ENCODE results near the gene RHOH.

RHOH gene

DNA sequence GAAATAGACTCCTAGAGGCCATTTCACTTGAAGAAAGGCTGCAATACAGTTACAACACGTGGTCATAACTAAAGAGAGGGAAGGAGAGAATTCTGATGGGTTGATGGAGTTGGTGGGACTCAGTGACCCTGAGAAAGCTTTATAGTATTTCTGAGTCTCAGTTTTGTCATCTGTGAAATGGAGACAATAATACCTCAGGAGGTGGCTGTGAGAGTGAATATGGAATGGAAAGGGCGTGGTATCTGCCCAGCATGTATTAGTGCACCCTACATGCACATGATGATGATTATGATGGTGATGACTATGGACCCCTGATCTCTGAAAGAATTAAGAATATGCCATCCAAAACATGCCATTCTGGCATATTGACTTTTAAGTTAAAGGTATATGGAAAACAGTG lies 66.0 kb downstream of the RHOH start:
- in situ Hi-C loops (cut with MboI; ENCODE audit: low sequenced_read_pairs, unreplicated experiment), result no loop called here
- DNase-seq (ENCODE audit: low spot score), result no peak
- TF ChIP-seq, protein P1, sequence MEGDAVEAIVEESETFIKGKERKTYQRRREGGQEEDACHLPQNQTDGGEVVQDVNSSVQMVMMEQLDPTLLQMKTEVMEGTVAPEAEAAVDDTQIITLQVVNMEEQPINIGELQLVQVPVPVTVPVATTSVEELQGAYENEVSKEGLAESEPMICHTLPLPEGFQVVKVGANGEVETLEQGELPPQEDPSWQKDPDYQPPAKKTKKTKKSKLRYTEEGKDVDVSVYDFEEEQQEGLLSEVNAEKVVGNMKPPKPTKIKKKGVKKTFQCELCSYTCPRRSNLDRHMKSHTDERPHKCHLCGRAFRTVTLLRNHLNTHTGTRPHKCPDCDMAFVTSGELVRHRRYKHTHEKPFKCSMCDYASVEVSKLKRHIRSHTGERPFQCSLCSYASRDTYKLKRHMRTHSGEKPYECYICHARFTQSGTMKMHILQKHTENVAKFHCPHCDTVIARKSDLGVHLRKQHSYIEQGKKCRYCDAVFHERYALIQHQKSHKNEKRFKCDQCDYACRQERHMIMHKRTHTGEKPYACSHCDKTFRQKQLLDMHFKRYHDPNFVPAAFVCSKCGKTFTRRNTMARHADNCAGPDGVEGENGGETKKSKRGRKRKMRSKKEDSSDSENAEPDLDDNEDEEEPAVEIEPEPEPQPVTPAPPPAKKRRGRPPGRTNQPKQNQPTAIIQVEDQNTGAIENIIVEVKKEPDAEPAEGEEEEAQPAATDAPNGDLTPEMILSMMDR (IDR thresholded peaks at IDR 0.05; ENCODE audit: borderline replicate concordance, control extremely low read depth, extremely low read depth, insufficient read depth, missing control alignments), result no peak

DNA sequence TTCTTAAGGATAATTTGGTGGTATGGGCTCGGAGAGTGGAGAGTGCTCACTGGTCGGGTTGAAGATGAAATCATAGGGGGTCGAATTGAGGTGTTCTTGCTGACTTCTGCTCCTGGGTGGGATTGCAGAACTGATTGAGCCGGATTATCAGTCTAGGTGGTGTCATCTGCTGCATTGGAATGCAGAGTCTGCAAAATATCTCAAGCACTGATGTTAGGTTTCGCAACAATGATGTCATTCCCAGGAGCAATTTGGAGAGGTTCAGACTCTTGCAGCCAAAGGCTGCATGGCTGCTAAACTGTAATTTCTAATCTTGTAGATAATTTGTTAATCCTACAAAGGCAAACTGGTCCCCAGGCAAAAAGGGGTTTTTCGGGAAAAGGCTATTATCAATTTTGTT lies 67.7 kb downstream of the RHOH start:
- in situ Hi-C loops (cut with MboI; ENCODE audit: low sequenced_read_pairs, unreplicated experiment), result no loop called here
- DNase-seq (ENCODE audit: low spot score), result no peak
- TF ChIP-seq, protein P1 (IDR thresholded peaks at IDR 0.05; ENCODE audit: borderline replicate concordance, control extremely low read depth, extremely low read depth, insufficient read depth, missing control alignments), result no peak

DNA sequence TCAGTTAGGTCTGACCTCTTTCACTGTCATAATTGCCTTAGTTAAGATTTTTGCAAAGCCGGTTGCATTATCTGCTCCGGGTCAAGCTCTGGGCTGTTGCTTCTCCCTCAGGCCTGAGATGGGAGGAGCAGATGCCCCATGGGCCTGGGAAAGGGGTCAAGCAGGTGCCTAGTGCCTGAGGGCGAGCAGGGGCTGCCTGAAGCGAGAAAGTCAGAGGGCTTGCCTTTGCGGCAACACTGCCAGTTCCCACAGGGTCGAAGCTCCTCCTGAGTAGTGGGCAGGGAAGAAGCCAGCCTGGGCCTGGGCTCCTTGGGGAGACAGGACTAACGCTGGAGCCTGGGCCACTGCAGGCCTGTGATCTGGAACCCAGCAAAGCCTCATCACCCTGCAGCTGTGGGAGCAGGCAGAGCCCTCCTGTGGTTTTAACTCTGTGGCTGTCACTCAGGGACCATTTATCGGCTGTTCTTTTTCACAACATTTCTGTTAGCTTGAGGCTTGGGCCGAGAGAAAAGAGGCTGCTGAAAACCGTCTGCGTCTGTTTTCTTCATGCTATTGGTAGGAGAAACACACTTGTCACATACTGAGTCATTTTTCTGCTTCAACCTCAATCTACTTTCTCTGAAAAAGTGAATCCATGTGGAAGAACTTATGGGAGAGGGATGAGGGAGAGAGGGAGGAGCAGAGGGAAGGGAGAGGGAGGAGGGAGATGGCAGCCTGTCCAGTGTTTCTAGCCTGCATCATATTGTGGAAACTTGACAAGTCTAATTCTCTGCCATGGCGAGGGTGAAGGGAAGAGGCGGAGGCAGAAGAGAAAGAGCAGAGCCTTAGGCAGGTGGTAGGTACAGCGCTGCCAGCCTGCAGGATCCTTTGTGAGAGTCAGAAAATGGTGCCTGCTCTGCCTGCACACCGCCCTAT lies 68.4 kb downstream of the RHOH start:
- in situ Hi-C loops (cut with MboI; ENCODE audit: low sequenced_read_pairs, unreplicated experiment), result no loop called here
- TF ChIP-seq, protein P1 (IDR thresholded peaks at IDR 0.05; ENCODE audit: borderline replicate concordance, control extremely low read depth, extremely low read depth, insufficient read depth, missing control alignments), result no peak
- no peak for DNase-seq (ENCODE audit: low spot score)

DNA sequence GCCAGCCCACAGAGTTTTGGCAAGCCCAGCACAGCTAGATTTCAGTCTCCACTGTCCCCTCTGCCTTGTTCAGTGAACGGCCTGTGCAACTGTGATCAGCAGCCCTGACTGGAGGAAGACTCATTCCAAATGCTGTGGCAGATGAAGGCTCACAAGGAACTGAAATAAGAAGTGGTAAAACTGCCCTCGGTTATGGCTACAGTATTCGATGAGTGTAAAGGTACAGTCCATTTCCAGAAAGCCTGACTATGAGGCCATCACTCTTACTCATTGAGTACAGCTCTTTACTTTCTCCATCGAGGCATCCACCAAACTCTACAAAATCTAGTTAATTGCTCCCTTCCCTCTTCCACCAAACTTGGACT lies 69.1 kb downstream of the RHOH start:
- TF ChIP-seq, protein P1 (IDR thresholded peaks at IDR 0.05; ENCODE audit: borderline replicate concordance, control extremely low read depth, extremely low read depth, insufficient read depth, missing control alignments), result no peak
- in situ Hi-C loops (cut with MboI; ENCODE audit: low sequenced_read_pairs, unreplicated experiment), result no loop called here
- DNase-seq (ENCODE audit: low spot score), result no peak

DNA sequence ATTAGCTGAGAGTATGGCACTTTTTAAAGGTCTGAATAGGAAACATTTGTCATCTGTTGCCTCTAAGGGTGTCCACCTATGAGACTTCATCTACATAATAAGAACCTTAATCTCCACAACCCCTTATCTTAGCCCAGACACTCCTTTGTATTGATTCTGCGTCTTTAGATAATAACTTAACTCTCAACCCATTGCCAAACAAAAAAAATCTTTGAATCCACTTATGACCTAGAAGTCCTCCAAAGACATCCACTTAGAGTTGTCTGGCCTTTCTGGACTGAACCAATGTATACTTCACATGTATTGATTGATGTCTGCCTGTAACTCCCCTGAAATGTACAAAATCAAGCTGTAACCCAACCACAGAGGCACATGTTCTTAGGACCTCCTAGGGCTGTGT lies 72.3 kb downstream of the RHOH start:
- in situ Hi-C loops (cut with MboI; ENCODE audit: low sequenced_read_pairs, unreplicated experiment), result no loop called here
- DNase-seq (ENCODE audit: low spot score), result no peak
- TF ChIP-seq, protein P1 (IDR thresholded peaks at IDR 0.05; ENCODE audit: borderline replicate concordance, control extremely low read depth, extremely low read depth, insufficient read depth, missing control alignments), result no peak

DNA sequence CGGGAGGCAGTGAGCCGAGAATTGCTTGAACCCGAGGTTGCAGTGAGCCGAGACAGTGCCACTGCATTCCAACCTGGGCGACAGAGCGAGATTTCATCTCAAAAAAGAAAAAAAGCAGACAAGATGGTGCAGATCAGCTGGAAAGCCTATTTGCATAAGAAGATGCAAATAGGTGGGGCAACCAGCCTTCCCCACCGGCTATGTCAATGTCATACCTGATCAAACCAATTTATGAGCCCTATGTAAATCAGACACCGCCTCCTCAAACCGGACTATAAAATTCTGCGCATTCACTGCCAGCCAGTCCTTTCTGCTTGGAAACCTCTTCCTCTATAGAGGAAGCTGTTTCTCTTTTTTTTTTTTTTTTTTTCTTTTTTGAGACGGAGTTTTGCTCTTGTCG lies 73.8 kb downstream of the RHOH start:
- TF ChIP-seq, protein P1 (IDR thresholded peaks at IDR 0.05; ENCODE audit: borderline replicate concordance, control extremely low read depth, extremely low read depth, insufficient read depth, missing control alignments), result no peak
- no peak for DNase-seq (ENCODE audit: low spot score)
- in situ Hi-C loops (cut with MboI; ENCODE audit: low sequenced_read_pairs, unreplicated experiment), result no loop called here
